Measurements from ENCODE around the gene TIE1. TPM values are rescaled to one million over a fixed set of nuclear protein-coding genes. Genes with fewer than 3 reads are reported as not detected.

The TIE1 gene
- total RNA-seq, 2 donors from 2014 or later: 23.7 to 25.7 TPM

- TF ChIP-seq CTCF (IDR thresholded peaks at IDR 0.05): no peak
- H3K27ac ChIP-seq: no peak overlapping the region
Measured at GRCh38 chr1:43294761-43295160, 6.0 kb upstream of the TIE1 start.

GRCh38 chr1:43296207-43296606 is 4.6 kb upstream of the TIE1 start:
- Histone ChIP-seq H3K4me3 (no peak overlapping the region), H3K36me3 (no peaks in the 10 kb centered on the region), H3K4me1 (ENCODE audit: control insufficient read depth in 1 of 2, low read depth in 2 of 2) (peaks cover 13 to 28% of the 10 kb centered on the region in 2 donors), H3K27ac (peak overlapping the region; percentile 54 to 63), H3K27me3 (replicated peaks; ENCODE audit: insufficient read depth) (no peaks in the 10 kb centered on the region), H3K9me3 (no peaks in the 10 kb centered on the region)
- TF ChIP-seq CTCF (IDR thresholded peaks at IDR 0.05): no peak
- DNase-seq (ENCODE audit: low spot score) (no peak), ATAC-seq (ENCODE audit: insufficient number of reproducible peaks, low FRiP score, low read depth) (no peak)

More at GRCh38 chr1:43294761-43295160, 6.0 kb upstream of the TIE1 start:
- no peaks in the 10 kb centered on the region for H3K9me3 ChIP-seq
- peaks cover 13 to 28% of the 10 kb centered on the region in 2 donors for H3K4me1 ChIP-seq (ENCODE audit: control insufficient read depth in 1 of 2, low read depth in 2 of 2)
- H3K27me3 ChIP-seq (replicated peaks; ENCODE audit: insufficient read depth): no peaks in the 10 kb centered on the region
- DNase-seq (ENCODE audit: low spot score): no peak
- no peaks in the 10 kb centered on the region for H3K36me3 ChIP-seq
- ATAC-seq (ENCODE audit: insufficient number of reproducible peaks, low FRiP score, low read depth): no peak
- H3K4me3 ChIP-seq: no peak overlapping the region

- DNase-seq (ENCODE audit: low spot score) (no peak), ATAC-seq (ENCODE audit: insufficient number of reproducible peaks, low FRiP score, low read depth) (no peak)
- Histone ChIP-seq H3K36me3 (no peaks in the 10 kb centered on the region), H3K4me1 (ENCODE audit: control insufficient read depth in 1 of 2, low read depth in 2 of 2) (peaks cover 13 to 28% of the 10 kb centered on the region in 2 donors), H3K9me3 (no peaks in the 10 kb centered on the region), H3K27me3 (replicated peaks; ENCODE audit: insufficient read depth) (no peaks in the 10 kb centered on the region), H3K4me3 (no peak overlapping the region), H3K27ac (no peak overlapping the region)
- TF ChIP-seq CTCF (IDR thresholded peaks at IDR 0.05): no peak
Measured at GRCh38 chr1:43298055-43298454, 2.7 kb upstream of the TIE1 start.

- Histone ChIP-seq H3K27ac (no peak overlapping the region), H3K27me3 (replicated peaks; ENCODE audit: insufficient read depth) (no peaks in the 10 kb centered on the region), H3K9me3 (no peaks in the 10 kb centered on the region), H3K4me3 (no peak overlapping the region), H3K4me1 (ENCODE audit: control insufficient read depth in 1 of 2, low read depth in 2 of 2) (peaks cover 13 to 28% of the 10 kb centered on the region in 2 donors), H3K36me3 (no peaks in the 10 kb centered on the region)
- no peak for DNase-seq (ENCODE audit: low spot score)
- no peak for TF ChIP-seq CTCF (IDR thresholded peaks at IDR 0.05)
- ATAC-seq (ENCODE audit: insufficient number of reproducible peaks, low FRiP score, low read depth): no peak
Measured at GRCh38 chr1:43299101-43299500, 1.7 kb upstream of the TIE1 start.

GRCh38 chr1:43302201-43302600 is 1.4 kb downstream of the TIE1 start:
- Histone ChIP-seq H3K27me3 (replicated peaks; ENCODE audit: insufficient read depth) (no peaks in the 10 kb centered on the region), H3K9me3 (no peaks in the 10 kb centered on the region), H3K4me1 (ENCODE audit: control insufficient read depth in 1 of 2, low read depth in 2 of 2) (no peaks in the 10 kb centered on the region), H3K4me3 (no peak overlapping the region), H3K36me3 (no peaks in the 10 kb centered on the region), H3K27ac (no peak overlapping the region)
- TF ChIP-seq CTCF (IDR thresholded peaks at IDR 0.05): no peak
- no peak for DNase-seq (ENCODE audit: low spot score)
- no peak for ATAC-seq (ENCODE audit: insufficient number of reproducible peaks, low FRiP score, low read depth)
